Activated naive CD8-positive, alpha-beta T cell treated with anti-CD3 and anti-CD28 coated beads, Interleukin-2, amount 50 U/mL, for 24 hours (primary cell): ENCODE data around the gene MMP19.
A peak's percentile ranks its signal among the peaks of the same experiment; 100 is the strongest.

Source experiments
- ATAC-seq: fragments of 150-1000 bp; cut with Tn5 transposase; one replicate; pipeline ENCODE4 v1.10.0; 2021
- DNase-seq: peaks from one replicate; pipeline ENCODE4 v3.0.0; 2021
- H3K27ac Mint-ChIP-seq: one replicate; pipeline ENCODE4 v1.8.0; 2021; ENCODE audit warnings: mild to moderate bottlenecking, mixed read lengths
- H3K27me3 Mint-ChIP-seq: one replicate; pipeline ENCODE4 v1.8.0; 2021; ENCODE audit warnings: mixed read lengths
- H3K36me3 Mint-ChIP-seq: one replicate; pipeline ENCODE4 v1.8.0; 2021; ENCODE audit warnings: low read depth, mixed read lengths
- H3K4me1 Mint-ChIP-seq: one replicate; pipeline ENCODE4 v1.8.0; 2021; ENCODE audit warnings: mixed read lengths
- H3K4me3 Mint-ChIP-seq: one replicate; pipeline ENCODE4 v1.8.0; 2021; ENCODE audit warnings: mild to moderate bottlenecking, moderate library complexity, mixed read lengths
- H3K9me3 Mint-ChIP-seq: one replicate; pipeline ENCODE4 v1.8.0; 2021; ENCODE audit warnings: mixed read lengths

MMP19 gene

GRCh38 chr12:55830601-55831446 is 11.9 kb downstream of the MMP19 start:
- Mint-ChIP-seq H3K36me3 (peaks cover 14% of the 10 kb centered on the region), H3K27ac (peak overlapping the region; percentile 95), H3K27me3 (no peaks in the 10 kb centered on the region), H3K4me1 (peaks cover 38% of the 10 kb centered on the region), H3K4me3 (peak overlapping the region; percentile 99), H3K9me3 (no peaks in the 10 kb centered on the region)
- peak; percentile 59 for DNase-seq
- ATAC-seq = no peak

GRCh38 chr12:55829967-55830600 is 12.7 kb downstream of the MMP19 start:
- Mint-ChIP-seq H3K9me3 (no peaks in the 10 kb centered on the region), H3K27ac (peak overlapping the region; percentile 95), H3K4me1 (peaks cover 44% of the 10 kb centered on the region), H3K36me3 (peaks cover 16% of the 10 kb centered on the region), H3K27me3 (no peaks in the 10 kb centered on the region), H3K4me3 (peak overlapping the region; percentile 99)
- DNase-seq = peak; percentile 42
- ATAC-seq = peak; percentile 14

DNA sequence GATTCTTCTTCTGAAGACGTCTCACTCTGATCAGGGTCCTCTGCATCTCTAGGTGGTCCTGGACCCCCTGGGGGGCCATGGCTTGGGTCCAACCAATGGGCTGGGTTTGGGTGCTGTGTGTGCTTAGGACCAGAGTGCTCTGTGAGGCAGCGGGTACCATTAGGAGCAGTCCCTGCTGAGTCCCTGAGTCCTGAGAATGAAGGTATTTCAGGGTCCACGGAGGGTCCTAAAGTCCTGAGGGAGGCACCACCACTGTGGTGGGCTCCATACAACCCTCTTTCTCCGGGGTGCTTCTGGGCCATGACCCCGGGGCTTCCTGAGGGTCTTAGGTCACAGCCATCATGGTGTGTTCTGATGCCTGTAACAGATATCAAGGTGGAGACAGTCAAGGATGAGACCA is 14.4 kb downstream of the MMP19 start:
- peak overlapping the region; percentile 95 for H3K27ac Mint-ChIP-seq
- H3K4me3 Mint-ChIP-seq = peak overlapping the region; percentile 99
- ATAC-seq (no peak), DNase-seq (no peak)
- H3K36me3 Mint-ChIP-seq = peaks cover 21% of the 10 kb centered on the region
- H3K27me3 Mint-ChIP-seq = no peaks in the 10 kb centered on the region
- peaks cover 52% of the 10 kb centered on the region for H3K4me1 Mint-ChIP-seq
- H3K9me3 Mint-ChIP-seq = no peaks in the 10 kb centered on the region

GRCh38 chr12:55827806-55828205 is 14.9 kb downstream of the MMP19 start:
- Mint-ChIP-seq H3K9me3 (no peaks in the 10 kb centered on the region), H3K27ac (peak overlapping the region; percentile 95), H3K4me1 (peaks cover 52% of the 10 kb centered on the region), H3K4me3 (peak overlapping the region; percentile 99), H3K27me3 (no peaks in the 10 kb centered on the region), H3K36me3 (peaks cover 25% of the 10 kb centered on the region)
- ATAC-seq (no peak), DNase-seq (no peak)

DNA sequence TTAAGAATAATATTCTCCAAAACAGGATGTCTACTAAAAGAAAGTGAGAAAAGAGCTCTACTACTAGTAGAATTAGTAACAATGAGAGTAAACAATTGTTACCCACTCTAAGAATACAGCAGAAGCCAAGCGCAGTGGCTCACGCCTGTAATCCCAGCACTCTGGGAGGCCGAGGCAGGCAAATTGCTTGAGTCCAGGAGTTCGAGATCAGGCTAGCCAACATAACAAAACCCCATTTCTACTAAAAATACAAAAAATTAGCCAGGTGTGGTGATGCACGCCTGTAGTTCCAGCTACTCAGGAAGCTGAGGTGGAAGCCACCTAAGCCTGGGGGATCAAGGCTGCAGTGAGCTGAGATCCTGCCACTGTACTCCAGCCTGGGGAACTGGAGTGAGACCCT is 18.0 kb downstream of the MMP19 start:
- Mint-ChIP-seq H3K27me3 (no peaks in the 10 kb centered on the region), H3K4me3 (peak overlapping the region; percentile 66), H3K4me1 (peaks cover 41% of the 10 kb centered on the region), H3K9me3 (no peaks in the 10 kb centered on the region), H3K36me3 (peaks cover 36% of the 10 kb centered on the region), H3K27ac (peak overlapping the region; percentile 81)
- ATAC-seq = no peak
- no peak for DNase-seq

GRCh38 chr12:55823419-55823818 is 19.3 kb downstream of the MMP19 start:
- Mint-ChIP-seq H3K9me3 (no peaks in the 10 kb centered on the region), H3K36me3 (peaks cover 44% of the 10 kb centered on the region), H3K4me3 (no peak overlapping the region), H3K4me1 (peaks cover 48% of the 10 kb centered on the region), H3K27ac (peak overlapping the region; percentile 15), H3K27me3 (no peaks in the 10 kb centered on the region)
- ATAC-seq (no peak), DNase-seq (no peak)

GRCh38 chr12:55822228-55822627 is 20.5 kb downstream of the MMP19 start:
- Mint-ChIP-seq H3K27me3 (no peaks in the 10 kb centered on the region), H3K4me1 (peaks cover 39% of the 10 kb centered on the region), H3K4me3 (no peak overlapping the region), H3K9me3 (no peaks in the 10 kb centered on the region), H3K27ac (peak overlapping the region; percentile 8), H3K36me3 (peaks cover 34% of the 10 kb centered on the region)
- DNase-seq = no peak
- ATAC-seq = no peak

DNA sequence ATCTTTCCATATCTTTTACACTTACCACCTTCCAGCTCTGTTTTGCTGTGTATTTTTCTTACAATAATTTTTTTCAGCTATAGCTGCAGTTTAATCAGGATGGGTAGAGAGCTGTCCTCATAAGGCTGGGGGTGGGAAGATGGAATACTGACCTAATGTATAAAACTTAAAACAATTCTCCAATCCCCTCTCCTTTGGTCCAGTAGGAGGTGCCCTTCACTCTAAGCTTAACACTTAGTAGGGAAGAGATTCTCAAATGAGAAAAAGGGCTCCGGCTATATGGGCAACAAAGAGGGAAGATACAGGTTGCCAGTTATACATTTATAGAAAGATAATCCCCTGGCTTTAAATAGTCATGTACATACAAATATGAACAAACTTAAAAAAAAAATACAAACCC is 22.1 kb downstream of the MMP19 start:
- Mint-ChIP-seq H3K4me1 (peaks cover 34% of the 10 kb centered on the region), H3K36me3 (peaks cover 33% of the 10 kb centered on the region), H3K9me3 (no peaks in the 10 kb centered on the region), H3K27ac (peak overlapping the region; percentile 21), H3K27me3 (no peaks in the 10 kb centered on the region), H3K4me3 (no peak overlapping the region)
- ATAC-seq (no peak), DNase-seq (no peak)

- H3K9me3 Mint-ChIP-seq = no peaks in the 10 kb centered on the region
- peaks cover 37% of the 10 kb centered on the region for H3K4me1 Mint-ChIP-seq
- ATAC-seq (no peak), DNase-seq (no peak)
- no peaks in the 10 kb centered on the region for H3K27me3 Mint-ChIP-seq
- no peak overlapping the region for H3K4me3 Mint-ChIP-seq
- H3K27ac Mint-ChIP-seq = peak overlapping the region; percentile 50
- peaks cover 39% of the 10 kb centered on the region for H3K36me3 Mint-ChIP-seq
Observed at GRCh38 chr12:55818886-55819285, 23.9 kb downstream of the MMP19 start.

- H3K27ac Mint-ChIP-seq = no peak overlapping the region
- ATAC-seq (peak; percentile 45), DNase-seq (no peak)
- H3K9me3 Mint-ChIP-seq = no peaks in the 10 kb centered on the region
- no peak overlapping the region for H3K4me3 Mint-ChIP-seq
- no peaks in the 10 kb centered on the region for H3K27me3 Mint-ChIP-seq
- H3K4me1 Mint-ChIP-seq = peaks cover 38% of the 10 kb centered on the region
- H3K36me3 Mint-ChIP-seq = peaks cover 39% of the 10 kb centered on the region
Observed at GRCh38 chr12:55818140-55818728, 24.5 kb downstream of the MMP19 start.

DNA sequence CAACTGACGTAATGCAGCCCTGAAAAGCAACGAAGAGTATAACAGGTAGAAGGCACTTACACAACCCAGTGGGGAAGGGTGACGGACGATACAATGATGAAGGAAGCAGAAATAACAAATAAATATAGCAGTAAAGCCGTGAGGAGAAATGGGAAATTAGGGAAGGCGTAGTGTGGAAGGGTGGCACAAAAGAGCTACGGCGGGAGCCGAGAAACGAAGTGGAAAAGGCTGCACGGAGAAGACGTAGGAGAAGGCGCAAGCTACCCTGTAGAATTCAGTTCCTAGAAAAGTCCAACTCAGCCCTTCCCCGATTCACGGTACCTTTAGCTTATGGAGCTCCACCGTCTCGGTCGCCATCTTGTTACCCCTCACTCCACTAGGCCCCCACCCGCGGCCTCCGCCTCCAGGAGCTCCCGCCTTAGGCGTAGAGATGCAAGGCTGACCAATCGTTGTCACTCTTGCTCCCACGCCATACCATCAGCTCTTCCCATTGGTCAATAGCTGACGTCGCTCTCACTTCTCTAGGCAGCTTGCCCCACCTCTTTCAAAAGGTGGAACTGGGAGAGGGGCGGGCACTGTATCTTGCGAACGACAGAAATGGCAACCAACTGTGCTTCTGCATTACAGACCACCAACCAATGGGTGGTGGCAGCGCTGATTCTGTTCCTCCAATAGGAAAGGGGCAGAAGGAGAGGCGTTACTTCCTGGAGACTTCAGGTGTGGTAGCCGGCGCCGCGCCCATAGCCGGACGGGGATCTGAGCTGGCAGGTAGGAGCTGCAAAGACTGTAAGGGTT is 25.2 kb downstream of the MMP19 start, which contains the start of the genes ORMDL2 and SARNP:
ORMDL2 (plus strand) TSS at position 697 of the 795 bp plus-strand sequence. CDS start 959 bp downstream, outside the sequence.
SARNP (minus strand) TSS at position 380 of the 795 bp plus-strand sequence; CDS start at position 357, 23 bp downstream.
- Mint-ChIP-seq H3K27ac (no peak within 1 kb of the TSS), H3K27me3 (no peaks in the 10 kb centered on the region), H3K4me1 (peaks cover 43% of the 10 kb centered on the region), H3K9me3 (no peaks in the 10 kb centered on the region), H3K4me3 (no peak within 1 kb of the TSS), H3K36me3 (peaks cover 40% of the 10 kb centered on the region)
- DNase-seq = peak; percentile 91
- ATAC-seq = peak; percentile 98

DNA sequence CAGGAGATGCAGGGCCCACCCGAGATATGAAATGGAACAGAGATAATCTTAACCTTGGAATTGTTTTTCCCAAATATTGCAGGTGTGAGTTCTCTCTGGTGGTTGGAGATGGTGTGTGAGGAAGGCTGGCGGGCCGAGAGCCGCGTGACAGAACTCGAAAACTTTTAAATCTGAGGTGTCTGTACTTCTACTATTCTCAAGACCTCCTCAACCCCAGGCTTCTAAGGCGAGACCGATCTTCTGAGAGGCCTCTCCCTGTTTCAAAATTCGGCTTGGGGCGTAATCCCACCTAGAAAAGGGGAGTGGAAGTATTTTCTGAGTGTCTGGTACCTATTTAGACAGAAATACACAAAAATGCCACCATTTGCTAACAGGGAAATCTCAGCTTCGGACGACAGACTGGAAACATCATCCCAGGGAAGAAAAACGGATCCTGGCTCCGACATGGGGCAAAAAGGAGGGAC is 25.8 kb downstream of the MMP19 start:
- H3K27me3 Mint-ChIP-seq = no peaks in the 10 kb centered on the region
- no peaks in the 10 kb centered on the region for H3K9me3 Mint-ChIP-seq
- peaks cover 41% of the 10 kb centered on the region for H3K36me3 Mint-ChIP-seq
- H3K4me3 Mint-ChIP-seq = no peak overlapping the region
- H3K4me1 Mint-ChIP-seq = peaks cover 50% of the 10 kb centered on the region
- no peak overlapping the region for H3K27ac Mint-ChIP-seq
- DNase-seq (no peak), ATAC-seq (no peak)

GRCh38 chr12:55815473-55815872 is 27.3 kb downstream of the MMP19 start:
- Mint-ChIP-seq H3K27ac (no peak overlapping the region), H3K27me3 (no peaks in the 10 kb centered on the region), H3K4me1 (peaks cover 56% of the 10 kb centered on the region), H3K4me3 (no peak overlapping the region), H3K36me3 (peaks cover 38% of the 10 kb centered on the region), H3K9me3 (no peaks in the 10 kb centered on the region)
- ATAC-seq = no peak
- no peak for DNase-seq

DNA sequence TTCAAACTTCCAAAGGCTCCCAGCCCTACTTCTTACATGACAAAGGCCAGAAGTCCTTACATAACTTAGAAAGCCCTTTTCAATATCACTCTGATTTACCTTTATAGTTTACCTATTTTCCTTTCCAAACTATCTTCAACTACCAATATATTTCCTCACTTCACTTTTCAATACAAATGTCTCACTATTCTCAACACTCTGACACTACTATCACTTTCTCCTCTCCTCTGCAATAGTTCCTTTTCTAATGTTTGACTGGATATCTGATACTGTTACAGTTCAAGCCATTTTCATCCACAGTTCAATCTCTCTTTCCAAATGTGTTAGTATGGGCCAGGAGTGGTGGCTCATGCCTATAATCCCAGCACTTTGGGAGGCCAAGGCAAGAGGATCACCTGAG is 28.5 kb downstream of the MMP19 start:
- no peaks in the 10 kb centered on the region for H3K9me3 Mint-ChIP-seq
- peaks cover 53% of the 10 kb centered on the region for H3K4me1 Mint-ChIP-seq
- H3K36me3 Mint-ChIP-seq = peaks cover 38% of the 10 kb centered on the region
- DNase-seq = no peak
- H3K27me3 Mint-ChIP-seq = no peaks in the 10 kb centered on the region
- no peak overlapping the region for H3K4me3 Mint-ChIP-seq
- H3K27ac Mint-ChIP-seq = peak overlapping the region; percentile 21
- ATAC-seq = no peak
